ENCODE results near the gene GIPR.
A peak's percentile ranks its signal among the peaks of the same experiment; 100 is the strongest.

Gene GIPR

GRCh38 chr19:45641274-45642105, 26.5 kb upstream of the GIPR start:
- peak; percentile 64 for ATAC-seq

GRCh38 chr19:45643024-45643926, 24.7 kb upstream of the GIPR start:
- H3K4me3 Mint-ChIP-seq: peak overlapping the region; percentile 77
- no peaks in the 10 kb centered on the region for H3K9me3 Mint-ChIP-seq
- peaks cover 75% of the 10 kb centered on the region for H3K4me1 Mint-ChIP-seq
- ATAC-seq: peak; percentile 69
- peaks cover 55% of the 10 kb centered on the region for H3K36me3 Mint-ChIP-seq
- DNase-seq (ENCODE audit: low spot score in 2 of 2): peak; percentile 97 to 99
- H3K27ac Mint-ChIP-seq: peak overlapping the region; percentile 96

More at GRCh38 chr19:45641274-45642105, 26.5 kb upstream of the GIPR start:
- H3K27ac Mint-ChIP-seq: peak overlapping the region; percentile 96
- H3K4me1 Mint-ChIP-seq: peaks cover 74% of the 10 kb centered on the region
- H3K36me3 Mint-ChIP-seq: peaks cover 73% of the 10 kb centered on the region
- H3K4me3 Mint-ChIP-seq: peak overlapping the region; percentile 77
- peak; percentile 77 to 98 for DNase-seq (ENCODE audit: low spot score in 2 of 2)
- H3K9me3 Mint-ChIP-seq: no peaks in the 10 kb centered on the region

- Mint-ChIP-seq H3K4me3 (peak overlapping the region; percentile 77), H3K27ac (peak overlapping the region; percentile 84), H3K4me1 (peaks cover 66% of the 10 kb centered on the region), H3K36me3 (peaks cover 46% of the 10 kb centered on the region), H3K9me3 (no peaks in the 10 kb centered on the region)
- DNase-seq (ENCODE audit: low spot score in 2 of 2) (peak in 1 of 2 donors; percentile 53), ATAC-seq (no peak)
Measured at GRCh38 chr19:45643927-45644771, 23.9 kb upstream of the GIPR start.

- Mint-ChIP-seq H3K4me1 (peaks cover 62% of the 10 kb centered on the region), H3K27ac (peak overlapping the region; percentile 84), H3K9me3 (no peaks in the 10 kb centered on the region), H3K36me3 (peaks cover 39% of the 10 kb centered on the region), H3K4me3 (peak overlapping the region; percentile 77)
- DNase-seq (ENCODE audit: low spot score in 2 of 2) (peak in 1 of 2 donors; percentile 56), ATAC-seq (no peak)
Measured at GRCh38 chr19:45645068-45645630, 22.9 kb upstream of the GIPR start.

GRCh38 chr19:45645631-45646344, 22.2 kb upstream of the GIPR start:
- Mint-ChIP-seq H3K4me3 (peak overlapping the region; percentile 77), H3K4me1 (peaks cover 56% of the 10 kb centered on the region), H3K27ac (peak overlapping the region; percentile 84), H3K36me3 (peaks cover 33% of the 10 kb centered on the region), H3K9me3 (no peaks in the 10 kb centered on the region)
- DNase-seq (ENCODE audit: low spot score in 2 of 2): peak; percentile 76 to 93
- peak; percentile 62 for ATAC-seq

GRCh38 chr19:45646345-45646698, 21.7 kb upstream of the GIPR start:
- ATAC-seq (no peak), DNase-seq (ENCODE audit: low spot score in 2 of 2) (no peak)
- H3K9me3 Mint-ChIP-seq: no peaks in the 10 kb centered on the region
- H3K36me3 Mint-ChIP-seq: peaks cover 27% of the 10 kb centered on the region
- peak overlapping the region; percentile 84 for H3K27ac Mint-ChIP-seq
- peak overlapping the region; percentile 77 for H3K4me3 Mint-ChIP-seq
- peaks cover 51% of the 10 kb centered on the region for H3K4me1 Mint-ChIP-seq

- H3K4me3 Mint-ChIP-seq: no peak overlapping the region
- ATAC-seq: no peak
- H3K9me3 Mint-ChIP-seq: no peaks in the 10 kb centered on the region
- peaks cover 6% of the 10 kb centered on the region for H3K36me3 Mint-ChIP-seq
- H3K27ac Mint-ChIP-seq: no peak overlapping the region
- peaks cover 9% of the 10 kb centered on the region for H3K4me1 Mint-ChIP-seq
- DNase-seq (ENCODE audit: low spot score in 2 of 2): no peak
Measured at GRCh38 chr19:45650722-45651121, 17.3 kb upstream of the GIPR start.

- ATAC-seq (no peak), DNase-seq (ENCODE audit: low spot score in 2 of 2) (no peak)
- Mint-ChIP-seq H3K27ac (no peak overlapping the region), H3K9me3 (no peaks in the 10 kb centered on the region), H3K4me1 (no peaks in the 10 kb centered on the region), H3K36me3 (no peaks in the 10 kb centered on the region), H3K4me3 (no peak overlapping the region)
Measured at GRCh38 chr19:45653634-45654033, 14.4 kb upstream of the GIPR start.

- no peak overlapping the region for H3K27ac Mint-ChIP-seq
- ATAC-seq: no peak
- H3K4me3 Mint-ChIP-seq: no peak overlapping the region
- no peaks in the 10 kb centered on the region for H3K36me3 Mint-ChIP-seq
- H3K9me3 Mint-ChIP-seq: no peaks in the 10 kb centered on the region
- H3K4me1 Mint-ChIP-seq: no peaks in the 10 kb centered on the region
- DNase-seq (ENCODE audit: low spot score in 2 of 2): no peak
Measured at GRCh38 chr19:45655073-45655472, 12.9 kb upstream of the GIPR start.

- no peak for ATAC-seq
- Mint-ChIP-seq H3K4me3 (no peak overlapping the region), H3K36me3 (no peaks in the 10 kb centered on the region), H3K27ac (no peak overlapping the region), H3K4me1 (no peaks in the 10 kb centered on the region), H3K9me3 (no peaks in the 10 kb centered on the region)
- DNase-seq (ENCODE audit: low spot score in 2 of 2): no peak
Measured at GRCh38 chr19:45657520-45658167, 10.4 kb upstream of the GIPR start.

- Mint-ChIP-seq H3K4me3 (no peak overlapping the region), H3K9me3 (no peaks in the 10 kb centered on the region), H3K27ac (peak overlapping the region; percentile 2), H3K36me3 (no peaks in the 10 kb centered on the region), H3K4me1 (peaks cover 4% of the 10 kb centered on the region)
- ATAC-seq: no peak
- DNase-seq (ENCODE audit: low spot score in 2 of 2): no peak
Measured at GRCh38 chr19:45659096-45659729, 8.8 kb upstream of the GIPR start.

GRCh38 chr19:45660636-45661035, 7.4 kb upstream of the GIPR start:
- peaks cover 12% of the 10 kb centered on the region for H3K4me1 Mint-ChIP-seq
- no peaks in the 10 kb centered on the region for H3K9me3 Mint-ChIP-seq
- no peaks in the 10 kb centered on the region for H3K36me3 Mint-ChIP-seq
- ATAC-seq (no peak), DNase-seq (ENCODE audit: low spot score in 2 of 2) (no peak)
- H3K4me3 Mint-ChIP-seq: no peak overlapping the region
- no peak overlapping the region for H3K27ac Mint-ChIP-seq

- Mint-ChIP-seq H3K4me3 (no peak overlapping the region), H3K27ac (peak overlapping the region; percentile 7), H3K4me1 (peaks cover 29% of the 10 kb centered on the region)
Measured at GRCh38 chr19:45663800-45664199, 4.2 kb upstream of the GIPR start.

More at GRCh38 chr19:45663800-45664199, 4.2 kb upstream of the GIPR start:
- ATAC-seq (no peak), DNase-seq (ENCODE audit: low spot score in 2 of 2) (no peak)
- Mint-ChIP-seq H3K9me3 (no peaks in the 10 kb centered on the region), H3K36me3 (peaks cover 5% of the 10 kb centered on the region)

Data from stimulated activated effector memory CD8-positive, alpha-beta T cell treated with anti-CD3 and anti-CD28 coated beads, Interleukin-12 subunit alpha, Interleukin-12 subunit beta, amount 100 ng/mL, for 72 hours (primary cell).